Colon (tissue), 2 donors: ENCODE results near the gene CDH4.

Experiments
- FAIRE-seq: peaks from 2 replicates; lab custom pipeline; 2012; peaks lifted over from hg19 to GRCh38; lab: Jason Lieb, UNC
- donor health status: control.
- donor health status: control.

CDH4 gene

GRCh38 chr20:61583356-61583755, 331.3 kb downstream of the CDH4 start:
- no peak for FAIRE-seq

- FAIRE-seq: no peak
Measured at GRCh38 chr20:61584851-61585250, 332.8 kb downstream of the CDH4 start.

- FAIRE-seq: no peak
Measured at GRCh38 chr20:61585764-61586163, 333.7 kb downstream of the CDH4 start.

GRCh38 chr20:61587036-61587435, 335.0 kb downstream of the CDH4 start:
- FAIRE-seq: no peak

GRCh38 chr20:61587681-61588289, 335.7 kb downstream of the CDH4 start:
- FAIRE-seq: no peak

- no peak for FAIRE-seq
Measured at GRCh38 chr20:61588411-61589385, 336.6 kb downstream of the CDH4 start.

GRCh38 chr20:61590236-61590635, 338.2 kb downstream of the CDH4 start:
- FAIRE-seq: no peak

GRCh38 chr20:61593516-61593915, 341.5 kb downstream of the CDH4 start:
- no peak for FAIRE-seq

- FAIRE-seq: no peak
Measured at GRCh38 chr20:61594198-61594597, 342.1 kb downstream of the CDH4 start.

- FAIRE-seq: no peak
Measured at GRCh38 chr20:61595216-61595615, 343.2 kb downstream of the CDH4 start.

GRCh38 chr20:61596687-61597330, 344.7 kb downstream of the CDH4 start:
- no peak for FAIRE-seq

GRCh38 chr20:61597996-61598395, 345.9 kb downstream of the CDH4 start:
- FAIRE-seq: no peak

- FAIRE-seq: no peak
Measured at GRCh38 chr20:61598586-61598985, 346.5 kb downstream of the CDH4 start.

GRCh38 chr20:61599061-61599531, 347.0 kb downstream of the CDH4 start:
- FAIRE-seq: no peak

- FAIRE-seq: no peak
Measured at GRCh38 chr20:61599541-61599992, 347.5 kb downstream of the CDH4 start.

GRCh38 chr20:61600016-61600415, 348.0 kb downstream of the CDH4 start:
- FAIRE-seq: no peak

GRCh38 chr20:61601361-61601760, 349.3 kb downstream of the CDH4 start:
- no peak for FAIRE-seq

- FAIRE-seq: no peak
Measured at GRCh38 chr20:61601853-61602252, 349.8 kb downstream of the CDH4 start.

- FAIRE-seq: no peak
Measured at GRCh38 chr20:61603715-61604114, 351.7 kb downstream of the CDH4 start.

GRCh38 chr20:61604549-61604948, 352.5 kb downstream of the CDH4 start:
- FAIRE-seq: no peak

- no peak for FAIRE-seq
Measured at GRCh38 chr20:61605283-61605682, 353.2 kb downstream of the CDH4 start.

- FAIRE-seq: no peak
Measured at GRCh38 chr20:61605862-61606557, 353.9 kb downstream of the CDH4 start.
